ENCODE results near the gene RASSF8. TPM values are rescaled to one million over a fixed set of nuclear protein-coding genes. Genes with fewer than 3 reads are reported as not detected.

RASSF8 gene
- total and polyA plus RNA-seq, 2 of the 8 experiments (the other 6 are each of a cell fraction or from before 2014, with no cell fraction given): 6.4 to 46.7 TPM

DNA sequence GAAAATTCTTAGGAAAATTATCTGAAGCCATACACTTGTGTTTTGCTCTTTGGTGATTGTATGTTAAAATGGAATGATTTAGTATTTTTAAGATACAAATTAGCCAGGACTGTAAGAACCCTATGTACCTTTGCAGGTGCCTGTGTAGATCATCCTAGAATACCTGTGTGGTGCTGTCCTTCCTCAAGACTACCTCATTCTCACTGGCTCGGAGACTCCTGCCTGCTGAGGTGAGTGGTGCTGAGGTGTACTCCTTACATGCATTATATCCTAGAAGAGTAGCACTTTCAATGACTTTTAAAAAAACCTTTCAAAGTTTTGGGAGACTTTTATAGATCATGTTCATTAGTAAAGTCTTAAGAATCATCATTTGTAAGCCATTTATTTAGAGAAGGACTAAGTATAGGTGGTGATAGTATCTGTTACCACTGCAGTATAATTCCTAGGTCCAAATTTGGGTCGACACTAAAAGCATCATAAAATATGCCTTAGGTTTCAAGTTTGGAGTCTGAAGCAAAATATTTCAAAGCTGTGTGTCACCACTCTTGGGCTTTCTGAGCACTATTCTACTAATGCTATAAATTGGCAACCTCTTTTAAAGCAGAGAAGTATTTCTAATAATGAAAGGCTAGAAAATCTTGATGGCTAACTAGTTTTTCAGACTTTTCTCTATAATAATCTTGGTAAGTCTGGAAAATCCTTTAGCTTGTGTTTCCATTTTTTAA lies 36.6 kb downstream of the RASSF8 start:
- whole genome bisulfite sequencing, 2 experiments (ENCODE audit: extremely low coverage in 1 of 2, insufficient coverage in 1 of 2, insufficient read length in 1 of 2, insufficient replicate concordance in 2 of 2, low coverage in 1 of 2, low lambda C conversion rate in 2 of 2, missing lambda C conversion rate in 1 of 2): 61% methylated on average over 2 of the region's 2 CpGs; no CpG with 5 or more reads in 1 of the 2 experiments
- no peaks in the 10 kb centered on the region for H3K27me3 ChIP-seq (replicated peaks in 1 of 4; ENCODE audit: control insufficient read depth in 3 of 4, extremely low read depth in 1 of 4, insufficient read depth in 3 of 4, low read length in 3 of 4)
- no peak overlapping the region for H3K18ac ChIP-seq (ENCODE audit: extremely low read depth, low read length)
- no peak overlapping the region for H4K8ac ChIP-seq (ENCODE audit: extremely low read depth, insufficient read depth, low read length)
- no peak overlapping the region for H2BK120ac ChIP-seq (replicated peaks; ENCODE audit: low read depth, low read length)
- no peak overlapping the region for H4K5ac ChIP-seq (ENCODE audit: insufficient read length, low read depth, low read length)
- DNase-seq (ENCODE audit: low read depth in 1 of 2, low spot score in 2 of 2) (no peak), FAIRE-seq (peak; percentile 91)
- ChIA-PET CTCF (ENCODE audit: partially characterized antibody) (interaction anchor here (1.8 kb wide), 1 partner anchor 22 kb away, joined by 4 read pairs; no protein-coding TSS in a partner anchor), POLR2A (ENCODE audit: partially characterized antibody) (no interaction called here)
- peaks cover 3 to 90% of the 10 kb centered on the region in 2 experiments; a peak in 3 of 4 replicates for H3K79me2 ChIP-seq (ENCODE audit: control insufficient read depth in 1 of 2, insufficient read depth in 2 of 2, low read length in 2 of 2)
- H3K9ac ChIP-seq (replicated peaks in 1 of 4; ENCODE audit: extremely low read depth in 1 of 4, low read depth in 3 of 4, low read length in 3 of 4): no peak overlapping the region
- no peak overlapping the region for H2AK5ac ChIP-seq (ENCODE audit: low read depth, low read length)
- no peak overlapping the region for H2BK15ac ChIP-seq (ENCODE audit: low read length)
- H4K91ac ChIP-seq (replicated peaks; ENCODE audit: insufficient read length, low read length): no peak overlapping the region
- H3K4ac ChIP-seq (replicated peaks; ENCODE audit: insufficient read length, low read depth, low read length): no peak overlapping the region
- H3K4me2 ChIP-seq (ENCODE audit: insufficient read depth in 1 of 2, low read depth in 2 of 2, low read length in 2 of 2): 0 out of 4 replicates have a peak overlapping the region, but pooled peaks of 1 of the 2 experiments have one; percentile 7
- H3K23ac ChIP-seq (ENCODE audit: insufficient read length): no peak overlapping the region
- no peak overlapping the region for H3K56ac ChIP-seq (replicated peaks; ENCODE audit: insufficient read length, low read depth, low read length)
- no peak for TF ChIP-seq SIX5 (IDR thresholded peaks at IDR 0.05; ENCODE audit: low read depth, low read length)
- TF ChIP-seq SIRT6 (IDR thresholded peaks at IDR 0.05; ENCODE audit: low read length): no peak
- no peak for TF ChIP-seq FOSL1 (IDR thresholded peaks at IDR 0.05; ENCODE audit: insufficient read depth, low read depth, low read length)
- peaks cover 2 to 29% (median 16%) of the 10 kb centered on the region in 4 experiments; a peak in 6 of 7 replicates for H3K4me1 ChIP-seq (replicated peaks in 1 of 4; ENCODE audit: control insufficient read depth in 3 of 4, insufficient read depth in 4 of 4, low read length in 3 of 4)
- peaks cover 2 to 3% of the 10 kb centered on the region in 2 experiments for H4K20me1 ChIP-seq (replicated peaks in 1 of 2; ENCODE audit: control insufficient read depth in 1 of 2, insufficient read depth in 2 of 2, low read length in 2 of 2)
- H3K23me2 ChIP-seq (ENCODE audit: low read depth, low read length): no peaks in the 10 kb centered on the region
- H3K4me3 ChIP-seq (ENCODE audit: extremely low read depth in 1 of 4, insufficient read depth in 2 of 4, low read depth in 3 of 4, low read length in 4 of 4): no peak overlapping the region
- H2AFZ ChIP-seq (ENCODE audit: low read length): no peak overlapping the region
- H2BK20ac ChIP-seq (ENCODE audit: low read length): no peak overlapping the region
- no peaks in the 10 kb centered on the region for H3K9me3 ChIP-seq (ENCODE audit: insufficient read depth in 2 of 2, low read depth in 1 of 2, low read length in 1 of 2)
- H3K14ac ChIP-seq (ENCODE audit: insufficient read length): no peak overlapping the region
- no peak overlapping the region for H2BK5ac ChIP-seq (ENCODE audit: low read depth, low read length)
- no peaks in the 10 kb centered on the region; the same call in 1 of the 2 replicates for H3K79me1 ChIP-seq (ENCODE audit: low read depth, low read length)
- no peak overlapping the region for H2BK12ac ChIP-seq (ENCODE audit: low read depth, low read length)
- H3K36me3 ChIP-seq (ENCODE audit: control insufficient read depth in 2 of 4, insufficient read depth in 4 of 4, low read length in 3 of 4): no peaks in the 10 kb centered on the region
- no peak overlapping the region for H3K27ac ChIP-seq (ENCODE audit: low read depth, low read length)
